GM19238 (cell line): ENCODE data around the gene KRTAP5-11.
"Not testable (repeated sequence)": the region's sequence is repeated elsewhere in the genome, so short reads cannot be mapped to it uniquely, and the experiment has no call there.

Experiments used
- DNase-seq: peaks from one replicate; pipeline ENCODE4 v3.0.0; 2011; ENCODE audit warnings: low spot score; ENCODE audit not compliant: insufficient read length

KRTAP5-11 gene

DNA sequence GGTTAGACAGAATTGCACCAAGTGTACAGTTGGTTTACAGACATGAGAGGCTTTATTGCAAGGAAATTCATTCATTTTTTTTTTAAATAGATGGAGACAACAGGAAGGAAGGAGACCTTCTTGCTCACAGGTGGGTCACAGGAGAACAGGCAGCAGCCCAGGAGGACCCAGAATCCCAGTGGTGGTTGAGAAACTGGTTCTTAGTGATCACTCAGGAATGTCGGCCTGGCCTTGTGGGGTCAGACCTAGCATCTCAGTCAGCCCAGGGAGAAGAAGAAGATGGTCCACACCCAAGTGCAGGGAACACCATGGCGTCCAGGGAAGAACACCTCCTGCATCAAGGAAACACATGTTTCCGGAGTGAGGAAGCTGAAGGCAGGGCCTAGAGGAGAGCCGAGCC lies 849 bp downstream of the KRTAP5-11 start:
- no peak for DNase-seq

- peak; percentile 46 for DNase-seq
Measured at GRCh38 chr11:71580057-71581003, 2.3 kb downstream of the KRTAP5-11 start.

DNA sequence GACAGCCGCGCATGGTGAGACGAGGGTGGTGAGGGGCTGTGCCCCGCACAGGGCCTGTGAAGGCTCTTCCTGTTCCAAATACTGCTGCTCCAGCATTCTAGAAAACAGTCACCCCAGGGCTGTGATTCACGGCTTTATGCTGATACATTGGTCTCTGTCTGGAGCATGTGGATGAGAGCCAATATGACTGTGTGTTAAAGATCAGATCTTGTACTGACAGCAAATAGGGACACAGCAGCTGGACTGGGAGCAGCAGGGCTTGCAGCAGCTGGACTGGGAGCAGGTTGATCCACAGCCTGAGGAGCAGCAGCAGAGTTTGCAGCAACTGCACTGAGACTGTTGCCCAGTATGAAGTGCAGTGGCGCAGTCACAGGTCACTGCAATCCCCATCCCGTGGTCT lies 3.2 kb downstream of the KRTAP5-11 start:
- not testable (repeated sequence) for DNase-seq

- no peak for DNase-seq
Measured at GRCh38 chr11:71577469-71578004, 5.1 kb downstream of the KRTAP5-11 start.

- DNase-seq: not testable (repeated sequence)
Measured at GRCh38 chr11:71576688-71577465, 5.8 kb downstream of the KRTAP5-11 start.

DNA sequence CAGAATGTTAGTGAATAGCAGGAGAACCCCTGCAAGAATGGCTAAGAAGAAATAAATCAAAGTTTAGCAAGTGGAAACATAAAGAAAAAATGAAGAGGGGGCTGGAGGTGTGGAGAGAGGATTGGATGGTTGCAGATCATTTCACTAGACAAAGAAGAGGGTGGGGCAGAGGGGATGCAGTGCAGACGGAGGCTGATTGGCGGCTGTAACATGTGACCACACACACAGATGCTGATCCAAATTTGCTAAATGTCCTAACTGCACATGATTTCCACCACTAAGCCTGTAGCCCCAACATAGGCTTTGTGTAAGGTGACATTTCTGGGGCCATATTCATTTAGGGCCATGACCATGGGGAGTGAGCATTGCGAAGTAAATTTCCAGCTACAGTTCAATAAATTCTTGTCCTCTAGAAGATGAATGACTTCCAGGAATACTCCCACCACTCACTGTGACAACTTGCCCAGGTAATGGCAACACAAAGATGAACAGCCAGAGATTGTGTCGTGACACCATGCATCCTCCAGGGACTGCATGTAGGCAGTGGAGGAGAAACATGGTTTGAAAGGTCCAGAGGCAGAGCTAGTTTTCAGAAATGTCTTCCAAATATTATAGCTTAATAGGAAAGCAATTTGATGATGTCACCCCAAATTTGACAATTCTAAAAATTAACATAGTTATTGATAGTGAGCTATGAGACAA lies 6.8 kb downstream of the KRTAP5-11 start:
- no peak for DNase-seq

- no peak for DNase-seq
Measured at GRCh38 chr11:71574418-71574817, 8.3 kb downstream of the KRTAP5-11 start.

GRCh38 chr11:71572811-71573210 lies 9.9 kb downstream of the KRTAP5-11 start:
- DNase-seq: no peak

- not testable (repeated sequence) for DNase-seq
Measured at GRCh38 chr11:71571101-71571850, 11.4 kb downstream of the KRTAP5-11 start.

DNA sequence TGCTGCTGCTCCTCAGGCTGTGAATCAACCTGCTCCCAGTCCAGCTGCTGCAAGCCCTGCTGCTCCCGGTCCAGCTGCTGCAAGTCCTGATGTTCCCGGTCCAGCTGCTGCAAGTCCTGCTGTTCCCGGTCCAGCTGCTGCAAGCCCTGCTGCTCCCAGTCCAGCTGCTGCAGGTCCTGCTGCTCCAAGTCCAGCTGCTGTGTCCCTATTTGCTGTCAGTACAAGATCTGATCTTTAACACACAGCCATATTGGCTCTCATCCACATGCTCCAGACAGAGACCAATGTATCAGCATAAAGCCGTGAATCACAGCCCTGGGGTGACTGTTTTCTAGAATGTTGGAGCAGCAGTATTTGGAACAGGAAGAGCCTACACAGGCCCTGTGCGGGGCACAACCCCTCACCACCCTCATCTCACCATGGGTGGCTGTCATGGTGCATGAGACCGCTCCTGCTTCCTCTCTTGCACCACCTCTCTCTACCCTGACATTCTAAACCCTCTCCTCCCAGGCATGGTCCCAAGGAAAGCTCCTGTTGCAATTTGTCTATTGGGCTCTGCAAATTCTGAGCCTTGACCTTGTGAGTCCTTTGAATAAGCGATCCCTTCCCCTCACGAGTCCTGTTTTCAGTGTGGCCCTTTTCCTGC lies 13.8 kb downstream of the KRTAP5-11 start:
- no peak for DNase-seq

DNA sequence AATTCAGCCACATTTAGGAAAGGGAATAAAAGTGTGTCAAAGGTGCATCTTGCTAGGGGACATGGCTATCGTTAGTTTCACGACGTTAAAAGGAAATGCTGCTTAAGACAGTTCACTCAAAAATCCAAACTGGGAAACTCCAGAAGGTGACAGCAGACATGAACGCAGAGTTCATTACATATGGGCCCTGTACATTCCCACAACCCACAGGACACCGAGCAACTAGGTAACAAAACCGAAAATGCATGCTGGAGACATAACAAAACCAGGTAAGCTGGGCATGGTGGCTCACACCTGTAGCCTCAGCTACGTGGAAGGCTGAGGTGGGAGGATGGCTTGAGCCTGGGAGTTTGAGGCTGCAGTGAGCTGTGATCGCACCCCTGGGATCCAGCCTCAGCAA lies 15.0 kb downstream of the KRTAP5-11 start:
- not testable (repeated sequence) for DNase-seq

- DNase-seq: not testable (repeated sequence)
Measured at GRCh38 chr11:71566626-71567599, 15.8 kb downstream of the KRTAP5-11 start.

DNA sequence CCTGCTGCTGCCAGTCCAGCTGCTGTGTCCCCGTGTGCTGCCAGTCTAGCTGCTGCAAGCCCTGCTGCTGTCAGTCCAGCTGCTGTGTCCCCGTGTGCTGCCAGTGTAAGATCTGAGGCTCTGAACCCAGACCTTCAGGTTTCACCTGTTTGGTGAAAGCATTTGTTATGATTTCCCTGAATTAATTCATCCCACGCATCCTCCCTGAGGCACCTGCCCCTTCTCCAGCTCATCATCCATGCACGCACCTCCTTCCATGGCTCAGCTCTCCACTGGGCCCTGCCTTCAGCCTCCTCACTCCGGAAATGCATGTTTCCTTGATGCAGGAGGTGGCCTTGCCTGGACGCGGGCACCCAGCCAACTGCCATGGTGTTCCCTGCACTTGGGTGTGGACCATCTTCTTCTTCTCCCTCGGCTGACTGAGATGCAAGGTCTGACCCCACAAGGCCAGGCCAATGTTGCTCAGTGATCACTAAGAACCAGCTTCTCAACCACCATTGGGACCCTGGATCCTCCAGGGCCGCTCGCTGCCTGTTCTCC lies 16.5 kb downstream of the KRTAP5-11 start:
- no peak for DNase-seq

GRCh38 chr11:71565263-71565662 lies 17.4 kb downstream of the KRTAP5-11 start, which contains the start of gene KRTAP5-10:
Gene KRTAP5-10 (plus strand): TSS chr11:71565563. CDS start chr11:71565588, 25 bp downstream.
- no peak for DNase-seq

- DNase-seq: no peak
Measured at GRCh38 chr11:71564430-71564829, 18.2 kb downstream of the KRTAP5-11 start.

DNA sequence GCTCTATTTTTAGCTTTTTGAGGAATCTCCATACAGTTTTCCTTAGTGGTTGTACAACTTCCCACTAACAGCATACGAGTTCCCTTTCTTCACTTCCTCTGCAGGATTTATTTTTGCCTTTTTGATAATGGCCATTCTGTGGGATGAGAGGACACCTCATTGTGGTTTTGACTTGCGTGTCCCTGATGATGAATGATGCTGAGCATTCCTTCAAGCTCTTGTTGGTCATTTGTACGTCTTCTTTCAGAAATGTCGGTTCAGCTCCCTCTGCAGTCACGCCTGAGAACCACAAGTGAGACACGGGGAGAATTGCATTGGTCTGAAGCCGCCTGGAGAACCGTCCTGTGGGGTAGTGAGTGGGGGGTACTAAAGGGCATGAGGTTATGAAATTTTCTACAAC lies 19.3 kb downstream of the KRTAP5-11 start:
- peak; percentile 40 for DNase-seq

DNA sequence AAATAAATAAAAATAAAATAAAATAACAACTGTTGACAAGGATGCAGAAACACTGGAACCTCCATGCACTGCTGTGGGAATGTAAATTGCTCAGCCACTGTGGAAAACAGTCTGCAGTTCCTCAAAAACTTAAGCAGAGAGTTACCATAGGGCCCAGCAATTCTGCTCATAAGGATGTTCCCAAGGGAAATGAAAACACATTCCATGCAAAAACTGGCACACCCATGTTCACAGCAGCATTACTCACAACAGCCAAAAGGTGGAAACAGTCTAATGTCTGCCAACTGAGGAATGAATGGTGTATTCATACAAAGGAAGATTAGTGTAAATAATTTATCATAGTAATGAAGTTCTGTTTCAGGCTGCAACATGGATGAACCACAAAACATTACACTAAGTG lies 20.6 kb downstream of the KRTAP5-11 start:
- no peak for DNase-seq

- DNase-seq: no peak
Measured at GRCh38 chr11:71558996-71559395, 23.7 kb downstream of the KRTAP5-11 start.

- no peak for DNase-seq
Measured at GRCh38 chr11:71557257-71557656, 25.4 kb downstream of the KRTAP5-11 start.
